HEK293 (cell line): ENCODE measurements around the gene LRRC37A2.
"Not testable (repeated sequence)": the region's sequence is repeated elsewhere in the genome, so short reads cannot be mapped to it uniquely, and the experiment has no call there.

Experiments used
- CTCF ChIP-seq: fragments of 450-650 bp; formaldehyde crosslinking; IDR thresholded peaks from 2 replicates; pipeline ENCODE4 v1.5.1; 2016; ENCODE audit warnings: missing biosample characterization, missing genetic modification characterization
- ZFP37 ChIP-seq: fragments of 450-650 bp; formaldehyde crosslinking; IDR thresholded peaks from 2 replicates; pipeline ENCODE4 v1.5.1; 2016; ENCODE audit warnings: missing biosample characterization, missing genetic modification characterization
- ZNF24 ChIP-seq: fragments of 450-650 bp; formaldehyde crosslinking; IDR thresholded peaks from 2 replicates; pipeline ENCODE4 v1.5.1; 2016; ENCODE audit warnings: missing biosample characterization, missing genetic modification characterization
- ZNF292 ChIP-seq: fragments of 450-650 bp; formaldehyde crosslinking; IDR thresholded peaks from 2 replicates; pipeline ENCODE4 v1.5.1; 2016; ENCODE audit warnings: low read depth, missing biosample characterization, missing genetic modification characterization, borderline replicate concordance
- ZNF302 ChIP-seq: fragments of 450-650 bp; formaldehyde crosslinking; IDR thresholded peaks from 2 replicates; pipeline ENCODE4 v1.5.1; 2016; ENCODE audit warnings: missing biosample characterization, missing genetic modification characterization, low read depth
- ZNF335 ChIP-seq: fragments of 450-650 bp; formaldehyde crosslinking; conservative IDR thresholded peaks from 2 replicates; pipeline ENCODE4 v1.5.1; 2016; ENCODE audit warnings: missing biosample characterization, missing genetic modification characterization
- ZNF341 ChIP-seq: fragments of 450-650 bp; formaldehyde crosslinking; IDR thresholded peaks from 2 replicates; pipeline ENCODE4; 2016; ENCODE audit warnings: low read depth, missing biosample characterization, missing genetic modification characterization
- ZNF596 ChIP-seq: fragments of 450-650 bp; IDR thresholded peaks from 2 replicates; pipeline ENCODE4 v1.5.0; 2018; ENCODE audit warnings: missing biosample characterization, mild to moderate bottlenecking, missing genetic modification characterization, moderate library complexity
- ZSCAN23 ChIP-seq: fragments of 450-650 bp; formaldehyde crosslinking; IDR thresholded peaks from 2 replicates; pipeline ENCODE4 v1.5.1; 2016; ENCODE audit warnings: missing biosample characterization, missing genetic modification characterization

- TF ChIP-seq ZNF292; ZSCAN23; ZFP37 (tag by site-specific recombination); CTCF (tag by site-specific recombination); ZNF341 (tag by site-specific recombination); ZNF302 (tag by site-specific recombination); ZNF596 (tag by site-specific recombination); ZNF335 (tag by site-specific recombination); ZNF24 (tag by site-specific recombination): not testable (repeated sequence)
These were observed 90.9 kb downstream of the LRRC37A2 start for GRCh38 chr17:46603125-46603524.
